Measurements from ENCODE around the gene DNAH8.

Gene DNAH8

GRCh38 chr6:38805692-38806091 is 90.6 kb downstream of the DNAH8 start:
- no peaks in the 10 kb centered on the region for H4K20me1 ChIP-seq (ENCODE audit: control insufficient read depth, insufficient read depth, low read depth, low read length)
- no peak overlapping the region for H3K4me3 ChIP-seq (ENCODE audit: low read length)
- no peak for TF ChIP-seq EZH2phosphoT487 (IDR thresholded peaks at IDR 0.05; ENCODE audit: borderline replicate concordance, low read length)
- no peak for TF ChIP-seq CTCF (IDR thresholded peaks at IDR 0.05; ENCODE audit: low read depth, low read length, poor library complexity, severe bottlenecking)
- H3K4me1 ChIP-seq (ENCODE audit: control insufficient read depth, low read length), result peaks cover 3% of the 10 kb centered on the region; the same call in 1 of the 2 replicates
- no peaks in the 10 kb centered on the region for H3K79me2 ChIP-seq (ENCODE audit: control insufficient read depth, low read length)
- H3F3A ChIP-seq (ENCODE audit: control insufficient read depth, insufficient read depth), result no peaks in the 10 kb centered on the region
- H3K27me3 ChIP-seq (ENCODE audit: control insufficient read depth, low read length), result peaks cover 15% of the 10 kb centered on the region
- H3K9me3 ChIP-seq (ENCODE audit: control insufficient read depth, insufficient read depth, low read length), result no peaks in the 10 kb centered on the region
- no peaks in the 10 kb centered on the region for H3K36me3 ChIP-seq (ENCODE audit: control insufficient read depth, low read length)
- H3K4me2 ChIP-seq (ENCODE audit: low read length), result no peak overlapping the region
- no peak overlapping the region for H3K27ac ChIP-seq (ENCODE audit: low read depth, low read length)
- no peaks in the 10 kb centered on the region for H3K9me2 ChIP-seq (replicated peaks; ENCODE audit: control insufficient read depth, low read length)

- H3K4me3 ChIP-seq (ENCODE audit: low read length), result no peak overlapping the region
- H3K9me3 ChIP-seq (ENCODE audit: control insufficient read depth, insufficient read depth, low read length), result no peaks in the 10 kb centered on the region
- H3K27me3 ChIP-seq (ENCODE audit: control insufficient read depth, low read length), result peaks cover 15% of the 10 kb centered on the region
- peaks cover 3% of the 10 kb centered on the region; the same call in 1 of the 2 replicates for H3K4me1 ChIP-seq (ENCODE audit: control insufficient read depth, low read length)
- no peaks in the 10 kb centered on the region for H3K36me3 ChIP-seq (ENCODE audit: control insufficient read depth, low read length)
- no peaks in the 10 kb centered on the region for H4K20me1 ChIP-seq (ENCODE audit: control insufficient read depth, insufficient read depth, low read depth, low read length)
- no peaks in the 10 kb centered on the region for H3K9me2 ChIP-seq (replicated peaks; ENCODE audit: control insufficient read depth, low read length)
- TF ChIP-seq CTCF (IDR thresholded peaks at IDR 0.05; ENCODE audit: low read depth, low read length, poor library complexity, severe bottlenecking) (no peak), EZH2phosphoT487 (IDR thresholded peaks at IDR 0.05; ENCODE audit: borderline replicate concordance, low read length) (no peak)
- H3K79me2 ChIP-seq (ENCODE audit: control insufficient read depth, low read length), result no peaks in the 10 kb centered on the region
- H3F3A ChIP-seq (ENCODE audit: control insufficient read depth, insufficient read depth), result no peaks in the 10 kb centered on the region
- H3K4me2 ChIP-seq (ENCODE audit: low read length), result no peak overlapping the region
- H3K27ac ChIP-seq (ENCODE audit: low read depth, low read length), result no peak overlapping the region
These were observed 91.2 kb downstream of the DNAH8 start for GRCh38 chr6:38806271-38806670.

GRCh38 chr6:38806833-38807232 is 91.7 kb downstream of the DNAH8 start:
- H3K27ac ChIP-seq (ENCODE audit: low read depth, low read length), result no peak overlapping the region
- H3K9me3 ChIP-seq (ENCODE audit: control insufficient read depth, insufficient read depth, low read length), result no peaks in the 10 kb centered on the region
- TF ChIP-seq CTCF (IDR thresholded peaks at IDR 0.05; ENCODE audit: low read depth, low read length, poor library complexity, severe bottlenecking) (no peak), EZH2phosphoT487 (IDR thresholded peaks at IDR 0.05; ENCODE audit: borderline replicate concordance, low read length) (no peak)
- H3K4me2 ChIP-seq (ENCODE audit: low read length), result no peak overlapping the region
- H3K9me2 ChIP-seq (replicated peaks; ENCODE audit: control insufficient read depth, low read length), result no peaks in the 10 kb centered on the region
- H3K4me3 ChIP-seq (ENCODE audit: low read length), result no peak overlapping the region
- H3K27me3 ChIP-seq (ENCODE audit: control insufficient read depth, low read length), result peaks cover 15% of the 10 kb centered on the region
- no peaks in the 10 kb centered on the region for H3K79me2 ChIP-seq (ENCODE audit: control insufficient read depth, low read length)
- H3K36me3 ChIP-seq (ENCODE audit: control insufficient read depth, low read length), result no peaks in the 10 kb centered on the region
- no peaks in the 10 kb centered on the region for H3F3A ChIP-seq (ENCODE audit: control insufficient read depth, insufficient read depth)
- no peaks in the 10 kb centered on the region for H4K20me1 ChIP-seq (ENCODE audit: control insufficient read depth, insufficient read depth, low read depth, low read length)
- H3K4me1 ChIP-seq (ENCODE audit: control insufficient read depth, low read length), result peaks cover 3% of the 10 kb centered on the region; the same call in 1 of the 2 replicates
